ENCODE data around the gene MDM2.

GRCh38 chr12:68846811-68847210 is 38.8 kb downstream of the MDM2 start:
- TF ChIP-seq CTCF (IDR thresholded peaks at IDR 0.05; ENCODE audit: low read depth, low read length, poor library complexity, severe bottlenecking) (no peak), EZH2phosphoT487 (IDR thresholded peaks at IDR 0.05; ENCODE audit: borderline replicate concordance, low read length) (no peak)
